ENCODE results near the gene SVIL. TPM values are rescaled to one million over a fixed set of nuclear protein-coding genes. Genes with fewer than 3 reads are reported as not detected.

The SVIL gene
- total and polyA plus RNA-seq, 11 donors = 95.2 to 589 (median 355) TPM

DNA sequence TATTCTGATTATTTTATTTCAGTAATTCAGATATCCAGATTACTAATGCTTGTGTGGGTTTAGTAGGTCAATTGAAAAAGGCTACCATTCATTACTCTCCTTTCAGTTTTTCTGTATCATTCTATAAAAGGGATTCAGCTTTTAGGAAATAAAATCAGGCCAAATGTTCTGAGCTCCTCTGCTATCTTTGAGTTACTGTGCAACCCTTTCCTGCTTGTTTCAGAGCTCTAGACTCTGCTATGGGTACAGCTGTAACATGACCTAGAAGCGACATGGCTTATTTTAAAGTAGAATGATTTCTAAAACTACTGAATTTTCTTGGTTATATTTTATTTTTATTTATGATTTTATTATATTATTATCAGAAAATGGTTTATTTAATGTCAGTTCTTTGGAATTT lies 203.1 kb downstream of the SVIL start:
- TF ChIP-seq POLR2A (IDR thresholded peaks at IDR 0.05) = no peak
- TF ChIP-seq, protein P1, sequence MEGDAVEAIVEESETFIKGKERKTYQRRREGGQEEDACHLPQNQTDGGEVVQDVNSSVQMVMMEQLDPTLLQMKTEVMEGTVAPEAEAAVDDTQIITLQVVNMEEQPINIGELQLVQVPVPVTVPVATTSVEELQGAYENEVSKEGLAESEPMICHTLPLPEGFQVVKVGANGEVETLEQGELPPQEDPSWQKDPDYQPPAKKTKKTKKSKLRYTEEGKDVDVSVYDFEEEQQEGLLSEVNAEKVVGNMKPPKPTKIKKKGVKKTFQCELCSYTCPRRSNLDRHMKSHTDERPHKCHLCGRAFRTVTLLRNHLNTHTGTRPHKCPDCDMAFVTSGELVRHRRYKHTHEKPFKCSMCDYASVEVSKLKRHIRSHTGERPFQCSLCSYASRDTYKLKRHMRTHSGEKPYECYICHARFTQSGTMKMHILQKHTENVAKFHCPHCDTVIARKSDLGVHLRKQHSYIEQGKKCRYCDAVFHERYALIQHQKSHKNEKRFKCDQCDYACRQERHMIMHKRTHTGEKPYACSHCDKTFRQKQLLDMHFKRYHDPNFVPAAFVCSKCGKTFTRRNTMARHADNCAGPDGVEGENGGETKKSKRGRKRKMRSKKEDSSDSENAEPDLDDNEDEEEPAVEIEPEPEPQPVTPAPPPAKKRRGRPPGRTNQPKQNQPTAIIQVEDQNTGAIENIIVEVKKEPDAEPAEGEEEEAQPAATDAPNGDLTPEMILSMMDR (IDR thresholded peaks at IDR 0.05) = no peak
- intact Hi-C loops (cut with DNase I) = no loop called here
- Histone ChIP-seq H3K9me3 (peaks cover 0 to 13% (median 0%) of the 10 kb centered on the region in 12 donors), H3K4me3 (no peak overlapping the region), H3K36me3 (peaks cover 0 to 5% (median 0%) of the 10 kb centered on the region in 9 donors), H3K27me3 (no peaks in the 10 kb centered on the region), H3K4me1 (peaks cover 0 to 30% (median 5%) of the 10 kb centered on the region in 12 donors), H3K27ac (no peak overlapping the region)
- WGBS, 4 donors = 88 to 94% (median 91%) methylated on average over 1 of the region's 1 CpG
- ATAC-seq (no peak), DNase-seq (no peak)

- Histone ChIP-seq H3K4me1 (peaks cover 0 to 30% (median 5%) of the 10 kb centered on the region in 12 donors), H3K27me3 (no peaks in the 10 kb centered on the region), H3K9me3 (no peaks in the 10 kb centered on the region), H3K36me3 (peaks cover 0 to 20% (median 0%) of the 10 kb centered on the region in 9 donors), H3K27ac (no peak overlapping the region), H3K4me3 (no peak overlapping the region)
- TF ChIP-seq, protein P1 (IDR thresholded peaks at IDR 0.05) = no peak
- no peak for TF ChIP-seq POLR2A (IDR thresholded peaks at IDR 0.05)
- 65 to 77% (median 70%) methylated on average over 4 of the region's 4 CpGs for WGBS, 4 donors
- no peak for DNase-seq
- intact Hi-C loops (cut with DNase I) = no loop called here
- no peak for ATAC-seq
These were observed 204.7 kb downstream of the SVIL start for GRCh38 chr10:29430101-29430500.

GRCh38 chr10:29428486-29428885 lies 206.3 kb downstream of the SVIL start:
- ATAC-seq (no peak), DNase-seq (no peak)

DNA sequence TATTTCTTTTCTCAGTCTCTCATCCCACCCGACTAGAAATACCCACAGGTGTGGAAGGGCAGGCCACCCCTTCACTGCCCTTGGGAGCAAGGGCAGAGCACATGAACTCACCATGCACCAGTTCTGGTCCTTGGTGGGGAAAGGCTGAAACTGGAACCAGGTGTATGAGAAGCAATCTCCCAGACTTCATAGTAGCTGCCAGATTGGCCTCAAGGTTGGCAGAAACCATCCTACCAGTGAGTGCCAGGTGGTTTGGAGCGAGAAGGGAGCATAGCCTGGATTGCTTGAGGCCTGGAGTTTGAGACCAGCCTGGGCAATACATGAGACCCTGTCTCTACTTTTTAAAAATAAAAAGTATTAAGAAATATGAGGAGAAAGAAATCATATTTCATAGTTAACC lies 207.1 kb downstream of the SVIL start:
- intact Hi-C loops (cut with DNase I) = no loop called here
- peaks cover 0 to 28% (median 5%) of the 10 kb centered on the region in 12 donors for H3K4me1 ChIP-seq
- no peaks in the 10 kb centered on the region for H3K9me3 ChIP-seq
- H3K4me3 ChIP-seq = no peak overlapping the region
- DNase-seq (no peak), ATAC-seq (no peak)
- no peak for TF ChIP-seq POLR2A (IDR thresholded peaks at IDR 0.05)
- TF ChIP-seq, protein P1 (IDR thresholded peaks at IDR 0.05) = no peak
- no peak overlapping the region for H3K27ac ChIP-seq
- WGBS, 4 donors = 76 to 92% (median 80%) methylated on average over 2 of the region's 2 CpGs
- H3K27me3 ChIP-seq = no peaks in the 10 kb centered on the region
- H3K36me3 ChIP-seq = peaks cover 0 to 35% (median 9%) of the 10 kb centered on the region in 9 donors

More at GRCh38 chr10:29428486-29428885, 206.3 kb downstream of the SVIL start:
- no peaks in the 10 kb centered on the region for H3K9me3 ChIP-seq
- no peak overlapping the region for H3K27ac ChIP-seq
- H3K36me3 ChIP-seq = peaks cover 0 to 32% (median 8%) of the 10 kb centered on the region in 9 donors
- intact Hi-C loops (cut with DNase I) = no loop called here
- H3K27me3 ChIP-seq = no peaks in the 10 kb centered on the region
- TF ChIP-seq, protein P1 (IDR thresholded peaks at IDR 0.05) = no peak
- TF ChIP-seq POLR2A (IDR thresholded peaks at IDR 0.05) = no peak
- WGBS, 4 donors = 89 to 95% (median 94%) methylated on average over 8 of the region's 8 CpGs
- peaks cover 0 to 30% (median 5%) of the 10 kb centered on the region in 12 donors for H3K4me1 ChIP-seq
- no peak overlapping the region for H3K4me3 ChIP-seq

Measured in heart left ventricle (tissue), 16 donors.